GM23248 (cell line): Measurements from ENCODE around the gene TTC9C.

ENCODE experiments used
- EZH2 ChIP-seq: fragments of 200-600 bp; sonication (generic); IDR thresholded peaks from 2 replicates; pipeline ENCODE4 v1.6.1; 2018; ENCODE audit warnings: antibody characterized with exemption, mild to moderate bottlenecking; ENCODE audit not compliant: insufficient read depth, poor library complexity, severe bottlenecking
- EZH2phosphoT487 ChIP-seq: fragments of 200-600 bp; sonication (generic); IDR thresholded peaks from 2 replicates; pipeline ENCODE4 v1.6.1; 2018; ENCODE audit warnings: antibody characterized with exemption, moderate library complexity, mild to moderate bottlenecking, low read depth; ENCODE audit not compliant: insufficient read depth

DNA sequence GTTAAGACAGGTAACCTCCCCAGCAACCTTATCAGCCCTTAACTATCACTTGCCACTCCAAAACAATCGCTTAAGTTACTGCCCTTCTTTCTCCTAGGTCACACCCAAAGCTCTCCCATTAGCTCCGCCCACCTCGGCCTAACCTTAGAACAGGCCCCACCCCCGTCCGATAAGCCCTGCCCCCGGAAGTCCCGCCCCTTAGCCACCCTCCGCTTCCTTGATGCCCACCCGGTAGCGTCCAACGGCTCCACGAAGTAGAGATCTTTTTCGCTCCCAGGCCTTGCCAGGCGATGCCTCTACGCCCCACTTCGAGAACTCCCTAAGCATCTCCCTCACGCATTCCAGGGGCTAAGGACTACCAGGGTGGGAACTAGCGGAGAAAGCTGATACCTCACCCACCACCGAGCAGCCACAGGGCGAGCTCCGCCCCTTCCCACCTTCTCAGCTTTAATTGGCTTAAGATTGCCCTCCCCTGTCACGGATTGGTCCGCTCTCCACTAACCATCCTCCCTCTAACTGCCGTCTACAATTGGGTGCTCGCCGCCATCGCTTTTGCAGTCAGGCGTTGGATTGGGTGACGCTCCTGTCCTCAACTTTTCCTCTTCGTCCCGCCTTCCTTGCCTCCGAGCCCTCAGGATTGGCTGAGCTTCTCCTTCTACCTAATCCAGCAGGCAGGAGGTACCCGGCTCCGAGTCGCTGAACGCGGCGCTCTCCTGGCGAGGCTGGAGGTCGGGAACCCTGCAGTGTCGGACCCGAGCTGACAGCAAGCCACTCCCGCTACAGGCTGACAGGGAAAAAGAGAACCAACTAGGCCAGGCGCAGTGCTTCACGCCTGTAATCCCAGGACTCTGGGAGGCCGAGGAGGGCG, 25.7 kb downstream of the TTC9C start, which contains the start of gene ZBTB3:
- TF ChIP-seq EZH2phosphoT487 = no peak
- TF ChIP-seq EZH2 = no peak
